Activated CD4-positive, alpha-beta T cell treated with anti-CD3 and anti-CD28 coated beads, Interleukin-2, amount 10 ng/mL, durations not matched to agents 24 days and 14 days (primary cell): ENCODE data around the gene BRD9. TPM values are rescaled to one million over a fixed set of nuclear protein-coding genes. Genes with fewer than 3 reads are reported as not detected.
"Not testable (repeated sequence)": the region's sequence is repeated elsewhere in the genome, so short reads cannot be mapped to it uniquely, and the experiment has no call there.

Experiments
- DNase-seq: peaks from one replicate; pipeline ENCODE4 v3.0.0; 2022
- H3K27ac Mint-ChIP-seq: one replicate; pipeline ENCODE4 v1.8.0; 2022; ENCODE audit warnings: mild to moderate bottlenecking, mixed read lengths
- H3K27me3 Mint-ChIP-seq: one replicate; pipeline ENCODE4 v1.8.0; 2022; ENCODE audit warnings: mixed read lengths
- H3K36me3 Mint-ChIP-seq: one replicate; pipeline ENCODE4 v1.8.0; 2022; ENCODE audit warnings: low read depth, mild to moderate bottlenecking, mixed read lengths
- H3K4me1 Mint-ChIP-seq: one replicate; pipeline ENCODE4 v1.8.0; 2021; ENCODE audit warnings: mixed read lengths
- H3K4me3 Mint-ChIP-seq: one replicate; pipeline ENCODE4 v1.8.0; 2022; ENCODE audit warnings: mild to moderate bottlenecking, moderate library complexity, mixed read lengths
- H3K9me3 Mint-ChIP-seq: one replicate; pipeline ENCODE4 v1.8.0; 2021; ENCODE audit warnings: mixed read lengths
- intact Hi-C: fragments of 100-400 bp; cut with micrococcal nuclease; formaldehyde crosslinking; loops from one replicate; pipeline ENCODE4 v1.15.1; 2023
- total RNA-seq: library from RNA; stranded (reverse); gene quantifications from 2 replicates; pipeline ENCODE4 v1.2.3, GENCODE V29; 2022

The BRD9 gene
- total RNA-seq, 1 donor from 2014 or later, result 82.0 TPM

GRCh38 chr5:849651-850301 is 42.8 kb downstream of the BRD9 start:
- H3K27ac Mint-ChIP-seq, result no peak overlapping the region
- H3K36me3 Mint-ChIP-seq, result no peaks in the 10 kb centered on the region
- intact Hi-C loops, result no loop called here
- DNase-seq, result no peak
- H3K9me3 Mint-ChIP-seq, result no peaks in the 10 kb centered on the region
- no peak overlapping the region for H3K4me3 Mint-ChIP-seq
- H3K27me3 Mint-ChIP-seq, result no peaks in the 10 kb centered on the region
- H3K4me1 Mint-ChIP-seq, result peaks cover 5% of the 10 kb centered on the region

GRCh38 chr5:848671-849111 is 43.9 kb downstream of the BRD9 start:
- Mint-ChIP-seq H3K27me3 (no peaks in the 10 kb centered on the region), H3K27ac (no peak overlapping the region), H3K4me3 (no peak overlapping the region), H3K36me3 (no peaks in the 10 kb centered on the region), H3K9me3 (no peaks in the 10 kb centered on the region), H3K4me1 (peaks cover 5% of the 10 kb centered on the region)
- intact Hi-C loops, result no loop called here
- no peak for DNase-seq

- not testable (repeated sequence) for H3K4me3 Mint-ChIP-seq, H3K27ac Mint-ChIP-seq
Observed at GRCh38 chr5:847736-848135, 44.9 kb downstream of the BRD9 start.

GRCh38 chr5:847212-847611 is 45.4 kb downstream of the BRD9 start:
- H3K27me3 Mint-ChIP-seq, H3K9me3 Mint-ChIP-seq, intact Hi-C loops, H3K36me3 Mint-ChIP-seq, H3K4me3 Mint-ChIP-seq, H3K27ac Mint-ChIP-seq, H3K4me1 Mint-ChIP-seq, DNase-seq: not testable (repeated sequence)

More at GRCh38 chr5:847736-848135, 44.9 kb downstream of the BRD9 start:
- H3K9me3 Mint-ChIP-seq, intact Hi-C loops, H3K4me1 Mint-ChIP-seq, H3K27me3 Mint-ChIP-seq, H3K36me3 Mint-ChIP-seq, DNase-seq: not testable (repeated sequence)

GRCh38 chr5:846602-847091 is 46.0 kb downstream of the BRD9 start:
- H3K36me3 Mint-ChIP-seq, H3K27ac Mint-ChIP-seq, H3K4me3 Mint-ChIP-seq, H3K9me3 Mint-ChIP-seq, intact Hi-C loops, H3K27me3 Mint-ChIP-seq, DNase-seq, H3K4me1 Mint-ChIP-seq: not testable (repeated sequence)

- H3K4me3 Mint-ChIP-seq, H3K27me3 Mint-ChIP-seq, DNase-seq, H3K27ac Mint-ChIP-seq, intact Hi-C loops, H3K4me1 Mint-ChIP-seq, H3K9me3 Mint-ChIP-seq, H3K36me3 Mint-ChIP-seq: not testable (repeated sequence)
Observed at GRCh38 chr5:845676-846601, 46.7 kb downstream of the BRD9 start.

- H3K4me3 Mint-ChIP-seq, DNase-seq, intact Hi-C loops, H3K27me3 Mint-ChIP-seq, H3K27ac Mint-ChIP-seq, H3K36me3 Mint-ChIP-seq, H3K9me3 Mint-ChIP-seq, H3K4me1 Mint-ChIP-seq: not testable (repeated sequence)
Observed at GRCh38 chr5:845031-845675, 47.4 kb downstream of the BRD9 start.

- intact Hi-C loops, H3K27me3 Mint-ChIP-seq, H3K27ac Mint-ChIP-seq, DNase-seq, H3K4me3 Mint-ChIP-seq, H3K36me3 Mint-ChIP-seq, H3K4me1 Mint-ChIP-seq, H3K9me3 Mint-ChIP-seq: not testable (repeated sequence)
Observed at GRCh38 chr5:844426-844825, 48.2 kb downstream of the BRD9 start.

GRCh38 chr5:843926-844325 is 48.7 kb downstream of the BRD9 start:
- DNase-seq, H3K36me3 Mint-ChIP-seq, H3K27me3 Mint-ChIP-seq, H3K4me1 Mint-ChIP-seq, H3K4me3 Mint-ChIP-seq, H3K9me3 Mint-ChIP-seq, H3K27ac Mint-ChIP-seq, intact Hi-C loops: not testable (repeated sequence)

- H3K36me3 Mint-ChIP-seq, H3K27ac Mint-ChIP-seq, DNase-seq, H3K9me3 Mint-ChIP-seq, intact Hi-C loops, H3K27me3 Mint-ChIP-seq, H3K4me1 Mint-ChIP-seq, H3K4me3 Mint-ChIP-seq: not testable (repeated sequence)
Observed at GRCh38 chr5:843371-843770, 49.2 kb downstream of the BRD9 start.

GRCh38 chr5:842402-843221 is 50.0 kb downstream of the BRD9 start:
- H3K36me3 Mint-ChIP-seq, H3K27me3 Mint-ChIP-seq, DNase-seq, H3K4me3 Mint-ChIP-seq, intact Hi-C loops, H3K4me1 Mint-ChIP-seq, H3K9me3 Mint-ChIP-seq, H3K27ac Mint-ChIP-seq: not testable (repeated sequence)

GRCh38 chr5:841531-842401 is 50.8 kb downstream of the BRD9 start:
- H3K4me1 Mint-ChIP-seq, intact Hi-C loops, H3K27ac Mint-ChIP-seq, H3K4me3 Mint-ChIP-seq, DNase-seq, H3K36me3 Mint-ChIP-seq, H3K27me3 Mint-ChIP-seq, H3K9me3 Mint-ChIP-seq: not testable (repeated sequence)

GRCh38 chr5:840974-841435 is 51.6 kb downstream of the BRD9 start:
- H3K9me3 Mint-ChIP-seq, DNase-seq, H3K4me3 Mint-ChIP-seq, H3K27me3 Mint-ChIP-seq, H3K36me3 Mint-ChIP-seq, H3K4me1 Mint-ChIP-seq, intact Hi-C loops, H3K27ac Mint-ChIP-seq: not testable (repeated sequence)
